HG02943 (cell line): ENCODE results near the gene CCM2L.

Experiments
- ATAC-seq: cut with Tn5 transposase; IDR thresholded peaks from one replicate; pipeline ENCODE4 v1.9.1; 2021; ENCODE audit warnings: mild to moderate bottlenecking, low read depth, moderate library complexity; ENCODE audit not compliant: unreplicated experiment

Gene CCM2L

DNA sequence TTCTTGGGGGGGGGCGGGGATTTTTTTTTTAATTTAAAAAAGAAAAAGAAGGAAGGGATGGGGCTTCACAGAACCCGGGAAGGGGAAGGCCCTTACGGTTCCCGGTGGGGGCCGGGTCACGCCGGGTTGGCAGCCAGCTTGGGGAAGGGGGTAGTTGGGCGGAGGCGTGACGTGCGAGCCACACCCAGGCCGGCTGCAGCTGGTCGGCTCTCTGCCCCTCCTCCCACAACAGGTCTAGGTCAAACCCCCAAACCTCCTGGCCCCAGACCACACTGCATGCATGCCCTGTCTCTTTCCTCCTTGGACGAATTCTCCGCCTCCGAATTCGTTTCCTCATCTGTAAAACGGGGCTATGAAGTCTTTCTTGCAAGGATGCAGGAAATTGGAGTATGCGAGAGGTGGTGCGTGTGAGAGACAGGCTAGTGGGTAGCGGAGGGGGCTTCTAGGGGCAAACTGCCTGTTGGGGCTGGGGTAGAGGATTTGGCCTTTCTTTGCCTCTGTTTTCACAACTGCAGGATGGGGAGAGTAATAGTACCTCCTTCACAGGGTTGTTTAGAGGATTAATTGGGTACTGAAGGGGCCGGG lies 42.6 kb downstream of the CCM2L start:
- ATAC-seq: no peak

GRCh38 chr20:32053648-32054047 lies 43.4 kb downstream of the CCM2L start:
- no peak for ATAC-seq

DNA sequence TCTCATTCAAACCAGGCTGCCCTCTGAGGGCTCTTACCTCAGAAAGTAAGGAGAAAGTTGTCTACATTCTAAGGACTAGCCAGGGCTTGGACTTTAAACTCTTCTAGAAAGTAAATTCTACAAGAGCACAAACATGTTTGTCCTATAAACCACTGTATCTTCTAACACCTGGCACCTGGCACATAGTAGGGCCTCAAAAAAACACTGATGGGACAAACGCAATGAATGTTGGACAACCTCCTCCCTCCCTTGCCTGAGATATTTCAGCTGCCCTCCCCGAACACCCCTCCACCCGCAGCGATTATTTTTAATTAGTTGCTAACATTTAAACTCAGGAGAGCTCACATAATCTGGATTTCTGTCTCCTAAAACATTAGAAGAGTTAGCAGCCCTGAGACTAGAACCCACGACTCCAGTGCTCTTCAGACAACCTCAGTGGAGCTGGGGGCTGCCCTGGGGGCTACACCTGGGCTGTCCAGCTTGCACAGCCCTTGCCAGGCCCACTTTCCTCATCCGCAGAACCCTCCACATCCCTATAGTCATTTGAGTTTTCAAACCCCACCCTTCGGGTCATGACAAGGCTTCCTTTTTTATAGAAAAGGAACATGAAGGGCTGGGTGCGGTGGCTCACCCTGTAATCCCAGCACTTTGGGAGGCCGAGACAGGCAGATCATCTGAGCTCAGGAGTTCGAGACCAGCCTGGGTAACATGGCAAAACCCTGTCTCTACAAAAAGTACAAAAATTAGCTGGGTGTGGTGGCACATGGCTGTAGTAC lies 46.7 kb downstream of the CCM2L start:
- no peak for ATAC-seq

- ATAC-seq: no peak
These were observed 47.5 kb downstream of the CCM2L start for GRCh38 chr20:32057656-32058184.

DNA sequence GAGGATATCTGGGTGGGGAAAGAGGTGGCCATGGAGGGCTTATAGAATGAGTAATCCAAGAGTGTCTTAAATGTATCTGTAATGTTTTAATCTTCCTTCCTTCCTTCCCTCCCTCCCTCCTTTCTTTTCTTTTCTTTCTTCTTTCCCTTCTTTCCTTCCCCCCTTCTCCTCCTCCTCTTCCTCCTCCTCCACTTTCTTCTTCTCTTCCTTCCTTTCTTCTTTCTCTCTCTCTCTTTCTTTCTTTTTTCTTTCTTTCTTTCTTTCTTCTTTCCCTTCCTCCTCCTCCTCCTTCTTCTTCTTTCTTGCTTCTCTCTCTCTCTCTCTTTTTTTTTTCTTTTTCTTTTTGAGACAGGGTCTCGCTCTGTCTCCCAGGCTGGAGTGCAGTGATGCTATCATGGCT lies 49.0 kb downstream of the CCM2L start:
- ATAC-seq: no peak

DNA sequence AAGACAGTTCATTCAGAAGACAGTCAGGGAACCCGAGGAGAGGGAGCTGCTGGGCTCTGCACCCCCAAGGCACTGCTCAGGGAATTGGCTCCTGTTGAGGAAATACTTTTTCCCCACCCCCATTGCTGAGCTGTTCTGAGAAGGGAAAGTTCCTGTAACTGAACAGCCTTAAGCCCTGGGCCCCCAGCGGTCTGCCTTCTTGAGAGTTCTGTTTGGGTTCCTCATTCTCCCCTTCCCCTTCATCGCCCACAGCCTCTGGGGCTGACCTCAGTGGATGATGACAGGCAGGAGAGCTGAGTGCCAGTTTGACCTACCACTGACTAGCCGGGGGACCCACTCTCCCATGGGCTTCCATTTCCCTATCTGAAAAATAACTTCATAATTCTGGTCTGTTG lies 52.5 kb downstream of the CCM2L start:
- no peak for ATAC-seq

GRCh38 chr20:32063695-32064094 lies 53.5 kb downstream of the CCM2L start:
- no peak for ATAC-seq

DNA sequence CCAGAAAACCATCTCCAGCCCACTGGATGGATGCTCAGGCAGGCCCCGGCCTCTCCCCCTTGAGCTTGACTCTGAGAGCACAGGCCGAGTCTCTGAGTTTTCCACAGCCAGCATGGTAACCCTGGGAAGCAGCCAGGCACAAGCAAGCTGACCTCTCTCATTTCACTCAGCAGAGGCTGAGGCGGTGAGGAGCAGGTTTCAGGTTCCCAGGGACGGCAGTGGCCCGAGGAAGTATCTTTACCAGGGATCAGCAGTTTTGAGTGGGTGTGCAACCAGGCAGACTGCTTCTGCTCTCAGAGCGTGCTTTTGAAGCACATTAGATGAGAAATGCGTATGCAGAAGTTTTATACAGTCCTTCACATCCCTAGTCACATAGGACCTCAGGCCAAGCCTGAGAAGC lies 54.4 kb downstream of the CCM2L start:
- no peak for ATAC-seq

DNA sequence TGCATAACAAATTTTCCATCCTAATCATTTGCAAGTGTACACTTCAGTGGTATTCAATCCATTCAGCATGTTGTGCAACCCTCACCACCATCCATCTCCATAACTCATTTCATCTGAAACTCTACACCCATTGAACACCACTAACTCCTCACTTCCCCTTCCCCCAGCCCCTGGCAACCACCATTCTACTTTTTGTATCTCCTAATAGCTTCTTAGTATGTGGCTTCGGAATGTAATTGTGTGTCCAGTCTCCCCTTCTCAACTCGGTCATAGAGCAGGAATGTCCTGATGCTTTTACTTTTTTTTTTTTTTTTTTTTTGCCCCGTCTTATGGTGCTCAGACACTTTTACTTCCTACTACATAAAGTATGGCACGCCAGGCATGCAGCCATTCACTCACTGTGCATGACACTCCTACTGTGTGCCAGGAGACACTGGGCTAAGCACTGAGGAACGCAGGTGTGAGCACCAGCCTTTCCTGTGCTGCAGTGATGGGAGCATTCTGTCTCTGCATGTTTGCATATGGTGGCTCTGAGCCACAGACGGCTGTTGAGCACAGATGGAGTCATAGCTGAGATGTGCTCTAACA lies 57.1 kb downstream of the CCM2L start:
- no peak for ATAC-seq

DNA sequence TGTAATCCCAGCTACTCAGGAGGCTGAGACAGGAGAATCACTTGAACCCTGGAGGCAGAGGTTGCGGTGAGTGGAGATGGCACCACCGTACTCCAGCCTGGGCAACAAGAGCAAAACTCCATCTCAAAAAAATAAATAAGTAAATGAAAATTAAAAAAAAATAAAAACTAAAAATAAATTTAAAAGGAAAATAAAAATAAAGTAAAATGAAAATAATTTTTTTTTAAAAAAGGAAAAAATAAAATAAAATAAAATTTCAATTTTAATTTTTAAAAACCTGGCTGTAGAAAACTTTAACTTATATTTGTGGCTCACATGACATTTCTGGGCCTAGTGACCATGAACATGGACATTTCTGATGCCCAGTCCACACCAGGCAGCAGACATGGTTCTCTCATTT lies 57.9 kb downstream of the CCM2L start:
- no peak for ATAC-seq

DNA sequence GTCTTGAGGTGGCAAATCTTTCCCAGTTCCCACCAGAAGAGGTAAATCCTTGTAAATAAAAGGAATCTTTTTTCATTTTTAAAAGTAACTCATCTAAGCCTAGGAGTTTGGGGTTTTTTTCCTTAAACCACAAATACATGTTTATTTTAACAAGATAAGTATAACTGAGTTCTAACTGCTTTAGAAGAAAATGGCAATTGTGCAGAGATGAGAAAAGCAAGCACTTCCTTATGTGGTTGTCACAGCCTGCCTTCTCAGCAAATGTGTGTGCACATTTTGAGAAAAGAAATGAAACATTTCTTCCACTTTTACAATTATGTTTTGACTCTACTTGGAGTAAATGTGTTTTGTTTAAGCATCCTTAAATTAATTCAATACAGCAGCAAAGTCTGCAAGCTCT lies 59.5 kb downstream of the CCM2L start:
- ATAC-seq: no peak

GRCh38 chr20:32070282-32070681 lies 60.0 kb downstream of the CCM2L start:
- no peak for ATAC-seq

GRCh38 chr20:32070690-32071213 lies 60.5 kb downstream of the CCM2L start:
- no peak for ATAC-seq

- no peak for ATAC-seq
These were observed 61.3 kb downstream of the CCM2L start for GRCh38 chr20:32071395-32072167.

GRCh38 chr20:32072168-32072750 lies 62.0 kb downstream of the CCM2L start:
- no peak for ATAC-seq

DNA sequence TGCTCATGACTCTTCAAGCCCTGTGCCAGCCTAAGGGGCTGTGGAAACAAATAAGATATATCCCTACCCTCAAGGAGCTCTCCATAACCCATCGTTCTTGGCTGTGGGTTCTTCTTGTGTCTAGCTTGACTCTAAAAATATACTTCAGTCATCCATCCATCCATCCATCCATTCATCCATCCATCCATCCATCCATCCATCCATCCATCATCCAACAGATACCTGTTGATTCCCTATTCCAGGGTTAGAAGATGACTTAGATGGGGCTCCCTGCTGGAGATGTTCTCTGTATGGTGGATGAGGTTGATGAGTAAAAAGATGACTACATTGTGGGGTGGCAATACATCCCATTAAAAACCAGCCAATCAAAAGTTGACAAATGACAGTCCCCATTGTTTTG lies 65.3 kb downstream of the CCM2L start:
- ATAC-seq: no peak

GRCh38 chr20:32077190-32077589 lies 67.0 kb downstream of the CCM2L start:
- no peak for ATAC-seq

DNA sequence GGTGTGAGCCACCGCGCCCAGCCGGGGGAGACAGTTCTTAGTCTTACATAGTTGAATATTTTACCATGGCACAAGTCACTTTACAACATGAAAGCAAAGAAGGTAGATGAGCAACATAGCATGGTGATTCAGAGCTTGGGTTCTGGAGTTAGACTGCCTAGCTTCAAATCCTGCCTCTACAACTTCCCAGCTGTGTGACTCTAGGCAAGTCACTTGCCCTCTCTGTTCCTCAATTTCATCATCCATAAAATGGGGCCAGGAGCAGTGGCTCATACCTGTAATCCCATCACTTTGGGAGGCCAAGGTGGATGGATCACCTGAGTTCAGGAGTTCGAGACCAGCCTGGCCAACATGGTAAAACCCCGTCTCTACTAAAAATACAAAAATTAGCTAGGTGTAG lies 68.1 kb downstream of the CCM2L start:
- ATAC-seq: no peak

GRCh38 chr20:32078791-32079190 lies 68.6 kb downstream of the CCM2L start:
- ATAC-seq: no peak

- ATAC-seq: no peak
These were observed 69.4 kb downstream of the CCM2L start for GRCh38 chr20:32079655-32080109.
